RWPE2 (cell line): ENCODE data around the gene LATS2.

ENCODE experiments used
- ATAC-seq: fragments of 200-7000 bp; cut with Tn5 transposase; 3 replicates; pipeline ENCODE4 v1.9.1; 2021; ENCODE audit warnings: low read depth
- DNase-seq: peaks from one replicate; pipeline ENCODE4 v3.0.0-alpha.2; 2020; ENCODE audit warnings: low spot score
- H3K27ac ChIP-seq: fragments of 450-650 bp; 2 replicates; pipeline ENCODE4 v1.5.1; 2017; ENCODE audit warnings: mild to moderate bottlenecking; ENCODE audit not compliant: poor library complexity, severe bottlenecking
- H3K27me3 ChIP-seq: fragments of 250-450 bp; sonication (Bioruptor Pico); 2 replicates; pipeline ENCODE4 v1.5.1; 2021; ENCODE audit warnings: mild to moderate bottlenecking, moderate library complexity; ENCODE audit not compliant: insufficient read depth, poor library complexity, severe bottlenecking
- H3K36me3 ChIP-seq: fragments of 250-450 bp; sonication (Bioruptor Pico); 2 replicates; pipeline ENCODE4 v1.5.1; 2020; ENCODE audit warnings: low read depth, mild to moderate bottlenecking, moderate library complexity
- H3K4me1 ChIP-seq: fragments of 250-450 bp; sonication (Bioruptor Pico); 2 replicates; pipeline ENCODE4 v1.5.1; 2021; ENCODE audit warnings: mild to moderate bottlenecking, moderate library complexity; ENCODE audit not compliant: insufficient read depth, poor library complexity, severe bottlenecking
- H3K4me3 ChIP-seq: fragments of 250-450 bp; sonication (Bioruptor Pico); 2 replicates; pipeline ENCODE4 v1.5.1; 2021; ENCODE audit warnings: mild to moderate bottlenecking, moderate library complexity; ENCODE audit not compliant: severe bottlenecking
- H3K9me3 ChIP-seq: fragments of 250-450 bp; sonication (Bioruptor Pico); 2 replicates; pipeline ENCODE4 v1.5.1; 2021; ENCODE audit warnings: mild to moderate bottlenecking, moderate library complexity; ENCODE audit not compliant: severe bottlenecking
- CTCF ChIP-seq: fragments of 450-650 bp; IDR thresholded peaks from one replicate; pipeline ENCODE4 v1.5.1; 2017; ENCODE audit warnings: mild to moderate bottlenecking, moderate library complexity; ENCODE audit not compliant: poor library complexity, severe bottlenecking

The LATS2 gene

GRCh38 chr13:20988909-20989655 lies 72.3 kb downstream of the LATS2 start:
- no peak overlapping the region for H3K4me3 ChIP-seq
- H3K4me1 ChIP-seq: no peaks in the 10 kb centered on the region
- ATAC-seq: no peak
- H3K27me3 ChIP-seq: no peaks in the 10 kb centered on the region
- peaks cover 40% of the 10 kb centered on the region for H3K36me3 ChIP-seq
- H3K9me3 ChIP-seq: no peaks in the 10 kb centered on the region
- DNase-seq: no peak
- no peak overlapping the region for H3K27ac ChIP-seq
- no peak for TF ChIP-seq CTCF

GRCh38 chr13:20988033-20988908 lies 73.1 kb downstream of the LATS2 start:
- no peaks in the 10 kb centered on the region for H3K9me3 ChIP-seq
- DNase-seq (no peak), ATAC-seq (no peak)
- H3K4me1 ChIP-seq: no peaks in the 10 kb centered on the region
- TF ChIP-seq CTCF: no peak
- no peaks in the 10 kb centered on the region for H3K27me3 ChIP-seq
- no peak overlapping the region for H3K4me3 ChIP-seq
- peaks cover 45% of the 10 kb centered on the region for H3K36me3 ChIP-seq
- no peak overlapping the region for H3K27ac ChIP-seq

- H3K27ac ChIP-seq: no peak overlapping the region
- no peak for ATAC-seq
- peaks cover 47% of the 10 kb centered on the region for H3K36me3 ChIP-seq
- no peaks in the 10 kb centered on the region for H3K27me3 ChIP-seq
- no peak for DNase-seq
- no peaks in the 10 kb centered on the region for H3K4me1 ChIP-seq
- no peak for TF ChIP-seq CTCF
- no peaks in the 10 kb centered on the region for H3K9me3 ChIP-seq
- H3K4me3 ChIP-seq: no peak overlapping the region
These were observed 73.8 kb downstream of the LATS2 start for GRCh38 chr13:20987599-20987998.

- H3K27me3 ChIP-seq: no peaks in the 10 kb centered on the region
- DNase-seq: no peak
- H3K36me3 ChIP-seq: peaks cover 61% of the 10 kb centered on the region
- H3K4me3 ChIP-seq: no peak overlapping the region
- no peak for TF ChIP-seq CTCF
- H3K4me1 ChIP-seq: no peaks in the 10 kb centered on the region
- ATAC-seq: no peak
- H3K9me3 ChIP-seq: no peaks in the 10 kb centered on the region
- H3K27ac ChIP-seq: no peak overlapping the region
These were observed 76.5 kb downstream of the LATS2 start for GRCh38 chr13:20984879-20985278.
